ENCODE measurements around the gene PRX. TPM values are rescaled to one million over a fixed set of nuclear protein-coding genes. Genes with fewer than 3 reads are reported as not detected.

Gene PRX
- total and polyA plus RNA-seq, 2 of the 4 experiments (the other 2 are of a cell fraction), result 0.90 to 1.7 TPM

- no peak overlapping the region for H4K8ac ChIP-seq (ENCODE audit: low read depth in 2 of 2, low read length in 2 of 2)
- in situ Hi-C loops (cut with MboI; ENCODE audit: low sequenced_read_pairs) (no loop called here), dilution Hi-C loops (cut with HindIII; ENCODE audit: low sequenced_read_pairs, unreplicated experiment) (no loop called here), intact Hi-C loops (cut with micrococcal nuclease) (no loop called here)
- no peaks in the 10 kb centered on the region for H4K20me1 ChIP-seq (ENCODE audit: insufficient read depth, low read length)
- ATAC-seq (ENCODE audit: low read depth) (no peak), DNase-seq (no peak)
- H3K9ac ChIP-seq (ENCODE audit: low read depth, low read length), result no peak overlapping the region
- H2BK20ac ChIP-seq (ENCODE audit: low read depth, low read length), result no peak overlapping the region
- no peak overlapping the region for H3K27ac ChIP-seq (ENCODE audit: insufficient read depth, low read length)
- H2BK120ac ChIP-seq (ENCODE audit: low read depth, low read length), result no peak overlapping the region
- no peak overlapping the region for H3K56ac ChIP-seq (ENCODE audit: extremely low read depth, insufficient read depth, low read length)
- no peak overlapping the region for H2BK5ac ChIP-seq (ENCODE audit: low read depth, low read length, poor library complexity, severe bottlenecking)
- no peak overlapping the region for H3K18ac ChIP-seq (ENCODE audit: low read depth, low read length)
- no peaks in the 10 kb centered on the region for H3K9me3 ChIP-seq (ENCODE audit: control insufficient read depth, insufficient read depth, low read length)
- H2AK9ac ChIP-seq (replicated peaks; ENCODE audit: low read depth, low read length, poor library complexity), result no peak overlapping the region
- no peak overlapping the region for H3K4me3 ChIP-seq (ENCODE audit: insufficient read depth, low read depth, low read length)
- BruUV-seq (replicated peaks), result no TSS peak
- H3K4ac ChIP-seq (ENCODE audit: low read depth, low read length), result no peak overlapping the region
- H4K91ac ChIP-seq (ENCODE audit: insufficient read depth, low read depth, low read length), result no peak overlapping the region
- H3K9me1 ChIP-seq (ENCODE audit: insufficient read depth, low read length), result peaks cover 4% of the 10 kb centered on the region; the same call in 1 of the 2 replicates
- H3K79me1 ChIP-seq (ENCODE audit: low read depth in 1 of 2, low read length in 2 of 2), result no peaks in the 10 kb centered on the region
- no peaks in the 10 kb centered on the region for H3K27me3 ChIP-seq (ENCODE audit: control insufficient read depth, insufficient read depth, low read length)
- H3K36me3 ChIP-seq (ENCODE audit: control insufficient read depth, insufficient read depth, low read length), result peaks cover 46% of the 10 kb centered on the region
- H4K5ac ChIP-seq (ENCODE audit: low read depth, low read length), result no peak overlapping the region
- no peak overlapping the region for H2AFZ ChIP-seq (replicated peaks; ENCODE audit: low read length, poor library complexity)
- no peaks in the 10 kb centered on the region for H3K4me1 ChIP-seq (ENCODE audit: control insufficient read depth, insufficient read depth, low read length)
- no peak overlapping the region for H2BK15ac ChIP-seq (ENCODE audit: low read depth, low read length)
- TF ChIP-seq CTCF (conservative IDR thresholded peaks at IDR 0.05; ENCODE audit: low read depth, low read length) (no peak), FOS (IDR thresholded peaks at IDR 0.05; ENCODE audit: low read depth, low read length) (no peak), CEBPB (IDR thresholded peaks at IDR 0.05; ENCODE audit: low read depth, low read length) (no peak)
- POLR2A ChIA-PET (ENCODE audit: unreplicated experiment), result no interaction called here
- H3K14ac ChIP-seq (replicated peaks; ENCODE audit: low read depth, low read length), result no peak overlapping the region
- no peak overlapping the region for H3K4me2 ChIP-seq (ENCODE audit: low read depth, low read length)
- no peak overlapping the region for H2AK5ac ChIP-seq (ENCODE audit: low read depth, low read length)
- no peak overlapping the region for H3K23ac ChIP-seq (ENCODE audit: low read depth, low read length)
- CTCF ChIA-PET, result no interaction called here
- 94% methylated on average over 2 of the region's 2 CpGs; no CpG with 5 or more reads in 1 of the 2 experiments for WGBS, 2 experiments (ENCODE audit: extremely low coverage in 2 of 2, insufficient read length in 1 of 2)
Observed at GRCh38 chr19:40378509-40378908, 34.7 kb downstream of the PRX start.
